ENCODE results near the gene ADAMTS7. TPM values are rescaled to one million over a fixed set of nuclear protein-coding genes. Genes with fewer than 3 reads are reported as not detected.
"Not testable (repeated sequence)": the region's sequence is repeated elsewhere in the genome, so short reads cannot be mapped to it uniquely, and the experiment has no call there.

Gene ADAMTS7
- total RNA-seq, 1 donor from 2014 or later, result 17.8 TPM

DNA sequence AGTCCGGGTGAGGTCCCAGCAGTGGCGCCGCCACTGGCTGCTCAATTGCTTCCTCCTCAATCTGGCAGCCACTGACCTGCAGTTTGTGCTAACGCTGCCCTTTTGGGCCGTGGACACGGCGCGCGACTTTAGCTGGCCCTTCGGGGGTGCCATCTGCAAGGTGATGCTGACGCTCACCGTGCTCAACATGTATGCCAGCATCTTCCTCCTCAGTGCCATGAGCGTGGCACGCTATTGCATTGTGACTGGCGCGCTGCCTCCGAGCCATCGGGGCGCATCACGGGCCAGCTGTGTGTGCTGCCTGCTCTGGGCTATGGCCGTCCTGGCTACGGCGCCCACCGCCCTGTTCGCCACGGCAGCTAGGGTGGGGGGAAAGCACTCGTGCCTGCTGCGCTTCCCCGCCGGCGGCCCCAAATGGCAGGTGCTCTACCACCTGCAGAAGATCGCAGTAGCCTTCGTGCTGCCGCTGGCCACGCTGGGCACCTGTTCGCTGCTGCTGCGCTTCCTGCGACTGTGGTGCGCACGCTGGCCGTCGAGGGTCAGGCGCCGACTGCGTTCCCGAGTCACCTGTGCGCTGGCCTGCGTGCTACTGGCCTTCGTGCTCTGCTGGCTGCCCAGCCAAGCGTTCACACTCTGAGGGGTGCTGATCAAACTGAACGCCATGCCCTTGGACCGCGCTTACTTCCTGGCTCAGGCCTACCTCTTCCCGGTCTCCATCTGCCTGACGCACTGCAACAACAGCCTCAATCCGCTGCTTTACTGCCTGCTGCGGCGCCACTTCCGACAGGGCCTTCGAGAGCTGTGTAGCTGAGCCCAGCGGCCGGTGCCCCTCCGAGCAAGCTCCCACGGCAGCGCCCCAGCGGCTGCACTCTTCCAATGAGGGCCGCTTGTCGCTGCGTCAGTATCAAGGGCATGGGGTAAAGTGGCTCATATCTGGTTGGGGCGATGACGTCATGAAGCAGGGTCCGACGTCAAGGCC is 20.3 kb upstream of the ADAMTS7 start:
- intact Hi-C loops (cut with DNase I), result no loop called here
- DNase-seq (ENCODE audit: low spot score), result no peak

DNA sequence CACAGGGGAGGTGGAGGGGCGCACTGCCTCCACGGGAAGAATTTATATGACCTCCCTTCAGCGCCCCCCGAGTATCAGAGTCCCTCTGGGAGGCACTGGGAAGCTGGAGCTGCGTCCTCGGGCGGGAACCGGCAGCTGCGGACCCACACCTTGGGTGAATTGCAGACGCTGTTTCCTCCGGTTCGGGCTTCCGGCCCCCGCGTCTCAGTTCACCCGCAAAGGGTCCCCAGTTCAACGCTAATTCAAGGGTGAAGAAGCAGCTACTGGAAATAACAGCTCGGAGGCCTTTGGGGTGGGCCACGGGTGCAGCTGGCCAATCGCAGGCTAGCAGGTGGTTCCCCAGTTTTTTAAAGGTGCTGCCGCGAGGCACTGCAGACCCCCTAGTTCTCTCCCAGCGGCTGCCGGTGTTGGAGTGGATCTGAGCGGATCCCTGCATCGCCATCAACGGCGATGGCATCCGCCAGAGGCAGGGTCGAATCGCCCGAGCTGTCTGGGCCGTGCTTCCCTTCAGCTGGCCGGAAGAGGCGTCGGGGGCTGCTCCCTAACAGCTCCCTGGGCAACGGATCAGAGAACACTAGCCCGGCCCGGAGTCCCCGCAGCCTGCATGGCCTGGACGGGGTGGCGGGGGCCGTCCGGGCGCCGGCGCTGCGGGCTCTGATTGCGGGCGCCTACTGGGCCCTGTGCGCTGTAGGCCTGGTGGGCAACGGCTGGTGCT is 19.4 kb upstream of the ADAMTS7 start:
- intact Hi-C loops (cut with DNase I), result no loop called here
- DNase-seq (ENCODE audit: low spot score), result no peak

DNA sequence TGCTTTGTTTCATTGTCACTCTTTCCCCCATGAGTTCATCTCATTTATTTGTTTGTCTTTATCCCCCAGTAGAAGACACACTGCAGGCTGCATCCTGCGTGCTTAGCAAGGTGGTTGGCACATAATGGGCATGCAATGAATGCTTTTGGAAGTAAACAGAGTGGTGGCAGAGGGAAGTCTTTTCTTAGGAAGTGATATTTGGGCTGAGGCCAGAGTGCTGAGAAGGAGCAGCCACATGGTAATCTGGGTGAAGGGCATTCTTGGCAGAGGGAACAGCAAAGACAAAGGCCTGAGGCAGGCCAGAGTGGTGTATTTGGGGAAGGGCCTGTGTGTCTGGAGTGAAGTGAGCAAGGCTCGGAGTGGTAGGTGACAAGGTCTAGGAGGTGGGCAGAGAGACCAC is 17.7 kb upstream of the ADAMTS7 start:
- intact Hi-C loops (cut with DNase I), result no loop called here
- DNase-seq (ENCODE audit: low spot score), result no peak

DNA sequence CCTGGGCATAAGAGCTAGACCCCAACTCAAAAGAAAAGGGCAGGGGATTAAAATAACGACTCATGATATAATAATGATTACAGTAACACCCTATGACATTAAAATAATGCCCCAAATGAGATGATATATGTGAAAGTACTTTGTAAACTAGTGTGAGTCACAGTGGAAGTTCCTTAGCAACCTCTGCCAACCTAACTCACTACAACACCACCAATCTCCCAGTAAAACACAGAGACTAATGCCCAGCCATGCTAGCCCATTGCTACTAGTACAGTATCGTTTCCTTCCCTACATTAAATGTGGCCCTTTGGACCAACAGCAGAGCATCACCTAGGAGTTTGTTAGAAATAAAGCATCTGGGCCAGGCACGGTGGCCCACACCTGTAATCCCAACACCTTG is 11.2 kb upstream of the ADAMTS7 start:
- no peak for DNase-seq (ENCODE audit: low spot score)
- intact Hi-C loops (cut with DNase I), result no loop called here

DNA sequence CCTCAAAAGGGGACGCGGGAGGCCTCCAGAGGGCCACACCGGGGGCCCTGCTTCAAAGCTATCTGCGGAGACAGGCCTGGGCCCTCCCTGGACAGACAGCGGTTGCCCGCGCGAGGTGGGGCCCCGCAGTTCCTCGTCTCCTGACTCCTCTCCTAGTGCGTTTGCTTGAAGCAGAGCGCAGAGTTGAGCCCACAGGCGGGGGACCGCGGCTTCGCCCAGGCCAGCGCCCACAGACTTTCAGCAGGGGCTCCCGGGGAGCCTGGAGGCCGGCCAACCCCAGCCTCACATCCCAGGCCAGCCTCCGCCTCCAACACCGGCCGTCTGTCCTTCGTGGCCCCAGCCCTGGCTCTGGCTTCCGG is 540 bp upstream of the ADAMTS7 start:
- intact Hi-C loops (cut with DNase I), result loop anchor here (5.0 kb wide), 1 partner anchor 60 kb away; the partner anchor contains the start of gene MORF4L1
- DNase-seq (ENCODE audit: low spot score), result no peak

DNA sequence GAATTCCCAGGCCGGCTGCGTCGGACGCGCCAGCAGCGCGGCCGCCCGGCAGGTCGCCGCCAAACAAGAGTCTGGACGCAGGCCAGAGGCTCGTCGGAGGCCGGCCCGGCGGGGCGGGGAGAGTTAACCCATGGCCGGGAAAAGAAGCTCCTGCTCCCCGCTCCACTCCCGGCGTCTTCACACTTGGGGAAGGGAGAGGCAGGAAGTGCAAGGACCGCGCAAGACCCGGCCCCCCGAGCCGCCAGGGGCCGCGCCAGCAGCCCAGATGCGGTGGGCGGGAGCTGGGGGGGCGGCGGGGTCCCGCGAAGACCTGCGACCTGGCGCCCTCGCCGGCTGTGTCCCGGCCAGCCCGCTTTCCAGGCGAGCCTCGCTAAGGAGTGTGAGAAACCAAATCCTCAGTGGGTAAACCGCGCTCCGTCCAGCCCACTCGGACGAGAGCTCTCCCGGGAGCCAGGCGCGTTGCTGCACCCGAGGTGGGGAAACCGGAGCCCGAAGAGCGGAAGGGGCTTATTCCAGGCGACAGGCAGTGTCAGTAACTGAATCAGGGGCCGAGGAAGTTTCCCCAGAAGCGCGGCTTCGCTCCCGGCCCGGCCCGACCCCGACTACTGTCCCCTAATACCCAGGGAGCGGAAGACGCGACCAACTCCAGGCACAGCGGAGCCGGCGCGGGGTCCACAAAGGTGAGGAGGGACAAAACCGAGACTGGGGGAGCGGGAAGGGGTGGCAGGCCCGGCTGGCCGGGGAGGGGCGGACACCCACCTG is 721 bp downstream of the ADAMTS7 start:
- peak; percentile 82 for DNase-seq (ENCODE audit: low spot score)
- intact Hi-C loops (cut with DNase I), result loop anchor here (5.0 kb wide), 1 partner anchor 62 kb away; the partner anchor contains the start of gene MORF4L1

DNA sequence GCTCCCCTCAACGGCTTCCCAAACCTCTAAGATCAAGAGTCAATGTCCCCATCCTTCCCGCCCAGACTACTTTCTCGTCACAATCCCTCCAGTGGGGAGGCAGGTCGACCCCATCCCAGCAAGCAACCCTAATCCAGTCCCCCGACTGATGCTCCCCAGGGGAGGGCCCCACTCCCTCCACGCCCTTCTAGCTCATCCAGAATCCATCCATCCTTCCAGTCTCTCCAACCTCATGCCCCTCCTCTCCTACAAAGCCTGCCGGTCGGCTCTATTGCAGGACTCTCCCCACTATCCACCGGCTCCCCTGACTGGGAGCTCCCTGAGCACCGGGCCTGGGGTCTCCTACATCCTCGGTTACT is 1.3 kb downstream of the ADAMTS7 start:
- no peak for DNase-seq (ENCODE audit: low spot score)
- intact Hi-C loops (cut with DNase I), result loop anchor here (5.0 kb wide), 1 partner anchor 62 kb away; the partner anchor contains the start of gene MORF4L1

DNA sequence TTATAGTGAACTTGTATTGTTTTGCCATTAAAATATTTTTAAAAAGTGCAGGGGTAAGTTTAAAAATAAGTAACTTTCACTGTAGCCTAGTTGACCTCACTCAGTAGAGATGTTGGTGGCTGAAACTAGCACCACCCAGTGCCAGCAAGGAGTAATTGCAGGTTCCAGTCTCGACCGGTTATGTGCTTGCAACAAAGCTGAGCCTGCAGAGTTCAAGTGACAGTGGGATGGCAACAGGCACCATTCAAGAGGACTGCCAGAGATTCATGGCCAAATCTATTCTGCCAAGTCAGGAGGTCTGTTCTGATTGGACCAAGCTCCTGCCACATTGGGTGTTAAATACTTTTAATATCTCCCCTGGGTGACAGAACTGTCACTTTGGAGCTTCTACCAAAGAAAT is 2.7 kb downstream of the ADAMTS7 start:
- no peak for DNase-seq (ENCODE audit: low spot score)

DNA sequence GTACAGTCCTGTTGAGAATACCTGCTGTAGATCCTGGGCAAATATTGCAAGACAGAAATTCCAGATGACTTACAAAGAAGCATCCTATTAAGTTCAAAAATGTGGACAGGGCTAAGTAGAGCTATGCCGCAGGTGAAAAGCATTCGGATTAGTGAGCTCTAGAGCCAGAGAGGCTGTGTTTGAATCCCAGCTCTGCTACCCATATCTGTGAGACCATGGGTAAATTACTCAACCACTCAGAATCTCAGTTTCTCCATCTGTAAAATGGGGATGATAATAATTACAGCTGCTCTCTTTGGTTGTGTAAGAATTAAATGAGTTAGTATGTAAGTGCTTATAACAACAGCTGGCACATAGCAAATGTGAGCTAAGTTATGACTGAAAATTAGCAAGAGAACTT is 3.9 kb downstream of the ADAMTS7 start:
- intact Hi-C loops (cut with DNase I), result no loop called here
- DNase-seq (ENCODE audit: low spot score), result no peak

More for the DNA sequence above, 2.7 kb downstream of the ADAMTS7 start:
- intact Hi-C loops (cut with DNase I), result loop anchor here (2.0 kb wide), 1 partner anchor 48 kb away; no protein-coding TSS in a partner anchor

DNA sequence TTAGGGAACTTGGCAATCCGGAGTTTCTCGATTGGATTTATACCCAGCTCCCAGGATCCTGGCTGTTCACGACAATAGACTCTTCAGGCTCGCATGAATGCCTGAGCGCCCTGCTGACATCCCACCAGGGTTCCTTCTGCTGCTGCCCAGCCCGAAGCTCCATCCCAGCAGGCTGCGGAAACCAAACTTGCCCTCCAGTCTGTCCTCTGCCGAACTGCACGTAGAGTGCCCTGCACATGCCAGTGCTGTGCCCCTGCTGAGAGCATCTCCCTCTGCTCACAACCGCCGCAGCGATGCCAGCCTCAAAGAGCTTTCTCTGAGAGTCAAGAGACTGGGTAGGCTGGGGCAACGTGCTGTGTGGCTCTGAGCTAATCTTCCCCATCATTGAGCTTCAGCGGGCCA is 6.9 kb downstream of the ADAMTS7 start:
- intact Hi-C loops (cut with DNase I), result no loop called here
- DNase-seq (ENCODE audit: low spot score), result peak; percentile 77

DNA sequence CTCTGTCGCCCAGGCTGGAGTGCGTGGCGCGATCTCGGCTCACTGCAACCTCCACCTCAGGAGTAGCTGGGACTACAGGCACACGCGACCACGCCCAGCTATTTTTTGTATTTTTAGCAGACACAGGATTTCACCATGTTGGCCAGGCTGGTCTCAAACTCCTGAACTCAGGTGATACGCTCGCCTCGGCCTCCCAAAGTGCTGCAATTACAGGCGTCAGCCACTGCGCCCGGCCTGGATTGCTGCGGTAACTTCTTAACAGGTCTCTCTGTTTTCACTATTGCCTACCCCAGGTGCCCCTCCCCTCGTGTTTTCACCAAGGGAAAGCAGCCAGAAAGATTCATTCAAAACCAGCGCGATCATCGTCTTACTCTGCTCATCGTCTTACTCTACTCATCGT is 10.5 kb downstream of the ADAMTS7 start:
- no peak for DNase-seq (ENCODE audit: low spot score)
- intact Hi-C loops (cut with DNase I), result no loop called here

DNA sequence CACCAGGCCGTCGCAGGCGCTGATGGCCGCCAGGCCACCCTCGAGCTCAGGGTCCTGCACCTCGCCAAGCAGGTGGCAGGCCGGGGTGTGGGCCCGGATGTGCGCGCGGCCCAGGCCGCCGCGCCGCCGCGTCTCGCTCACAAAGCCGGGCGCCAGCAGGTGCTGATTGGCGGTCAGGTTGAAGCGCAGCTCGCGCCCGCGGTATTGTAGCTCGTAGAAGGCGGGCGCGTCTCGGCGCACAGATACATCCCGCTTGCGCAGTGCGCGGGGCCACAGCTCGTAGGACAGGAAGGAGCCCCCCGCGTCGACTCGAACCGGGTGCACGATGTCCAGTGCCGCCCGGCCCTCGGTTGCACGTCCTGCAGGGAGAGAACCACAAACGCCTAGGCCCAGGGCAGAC is 11.1 kb downstream of the ADAMTS7 start:
- no peak for DNase-seq (ENCODE audit: low spot score)
- intact Hi-C loops (cut with DNase I), result no loop called here

DNA sequence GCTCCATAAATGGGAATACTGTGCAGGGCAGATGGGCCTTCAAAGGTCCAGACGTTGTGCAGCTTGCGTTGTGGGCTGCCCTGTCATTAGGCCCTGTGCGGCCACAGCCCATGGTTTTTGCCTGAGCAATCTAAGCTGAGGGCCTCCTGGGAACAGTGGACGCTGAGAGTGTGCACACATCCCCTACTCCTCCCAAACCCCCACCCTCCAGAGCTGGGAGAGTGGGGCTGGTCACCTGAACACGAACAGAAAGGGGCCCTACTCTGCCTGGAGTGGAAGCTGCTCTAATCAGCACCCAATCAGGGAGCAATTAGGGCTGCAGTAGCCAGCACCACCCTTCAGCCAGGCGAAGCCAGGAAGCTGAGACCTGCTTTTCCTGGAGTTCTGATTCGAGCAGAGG is 12.2 kb downstream of the ADAMTS7 start:
- DNase-seq (ENCODE audit: low spot score); intact Hi-C loops (cut with DNase I): not testable (repeated sequence)

DNA sequence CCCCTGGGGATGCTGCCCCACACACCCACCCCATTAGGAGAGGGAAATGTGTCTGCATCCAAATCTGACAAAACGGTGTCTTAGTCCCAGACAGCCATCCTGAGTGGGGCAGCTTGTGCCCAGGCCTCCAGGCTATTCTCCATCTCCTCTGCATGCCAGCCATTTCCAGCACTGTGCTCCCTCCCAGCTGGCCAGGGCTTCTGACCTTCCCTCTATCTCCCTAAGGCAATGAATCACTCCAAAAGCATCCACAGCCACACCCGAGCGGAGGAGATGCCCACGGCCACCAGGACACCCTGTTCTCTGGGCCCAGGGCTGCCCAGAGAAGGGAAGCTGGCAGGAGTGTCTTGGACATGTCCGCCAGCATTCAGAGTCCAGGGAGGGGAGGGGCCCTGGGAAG is 12.9 kb downstream of the ADAMTS7 start:
- intact Hi-C loops (cut with DNase I); DNase-seq (ENCODE audit: low spot score): not testable (repeated sequence)

DNA sequence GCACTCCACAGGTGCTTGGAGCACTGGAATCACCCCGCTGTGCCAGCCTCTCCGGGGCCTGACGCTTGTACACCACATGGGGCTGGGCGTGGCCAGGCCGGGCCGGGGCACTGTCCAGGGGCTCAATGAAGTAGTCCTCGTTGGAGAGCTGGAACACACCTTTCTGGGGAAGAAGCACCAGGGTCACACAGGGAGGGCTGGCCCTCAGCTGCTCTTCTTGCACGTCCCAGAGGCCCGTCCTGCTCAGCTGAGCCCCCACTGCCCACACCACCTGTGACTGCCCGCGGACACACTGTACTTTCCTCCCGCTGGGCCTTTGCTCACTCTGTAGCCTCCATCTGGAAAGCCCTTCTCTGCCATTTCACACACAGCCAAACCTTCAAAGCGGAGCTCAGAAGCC is 13.3 kb downstream of the ADAMTS7 start:
- intact Hi-C loops (cut with DNase I), result no loop called here
- DNase-seq (ENCODE audit: low spot score), result no peak

DNA sequence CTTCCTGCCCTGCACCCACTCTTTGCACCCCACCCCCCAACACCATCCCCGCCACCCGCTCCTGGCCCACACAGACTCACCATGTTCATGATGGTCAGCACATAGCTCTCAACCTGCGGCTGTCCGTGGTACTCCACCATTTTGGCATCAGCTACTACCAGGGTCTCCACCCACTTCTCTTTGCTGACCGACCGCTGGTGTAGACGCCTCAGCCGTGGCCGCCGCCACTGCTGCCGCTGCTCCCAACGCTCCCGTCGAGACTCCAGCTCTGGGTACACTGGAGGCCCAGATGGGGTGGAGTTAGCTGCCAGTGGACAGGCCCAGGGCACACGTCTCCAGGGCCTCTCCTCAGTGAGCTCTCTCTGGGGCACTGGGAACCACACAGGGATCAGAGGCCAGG is 14.8 kb downstream of the ADAMTS7 start:
- intact Hi-C loops (cut with DNase I), result no loop called here
- DNase-seq (ENCODE audit: low spot score), result no peak

DNA sequence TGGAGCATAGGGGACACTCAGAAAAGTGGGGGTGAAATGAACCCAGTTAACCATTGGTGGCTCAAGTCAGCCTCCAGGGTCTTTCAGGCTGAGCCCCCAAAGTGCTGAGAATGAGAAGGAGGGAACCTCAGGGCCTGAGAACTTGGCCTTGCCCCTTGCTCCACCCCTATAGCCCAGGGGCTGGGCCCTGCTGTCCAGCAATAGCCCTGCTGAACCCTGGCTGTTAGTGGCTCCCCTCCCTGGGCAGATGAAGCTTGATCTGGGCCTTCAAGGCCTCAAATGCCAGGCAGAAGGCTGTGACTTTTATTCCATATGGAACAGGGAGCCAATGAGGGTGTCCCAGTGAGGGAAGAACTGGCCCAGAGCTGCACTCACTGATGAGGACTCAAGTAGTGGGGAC is 16.2 kb downstream of the ADAMTS7 start:
- intact Hi-C loops (cut with DNase I), result no loop called here
- DNase-seq (ENCODE audit: low spot score), result no peak

DNA sequence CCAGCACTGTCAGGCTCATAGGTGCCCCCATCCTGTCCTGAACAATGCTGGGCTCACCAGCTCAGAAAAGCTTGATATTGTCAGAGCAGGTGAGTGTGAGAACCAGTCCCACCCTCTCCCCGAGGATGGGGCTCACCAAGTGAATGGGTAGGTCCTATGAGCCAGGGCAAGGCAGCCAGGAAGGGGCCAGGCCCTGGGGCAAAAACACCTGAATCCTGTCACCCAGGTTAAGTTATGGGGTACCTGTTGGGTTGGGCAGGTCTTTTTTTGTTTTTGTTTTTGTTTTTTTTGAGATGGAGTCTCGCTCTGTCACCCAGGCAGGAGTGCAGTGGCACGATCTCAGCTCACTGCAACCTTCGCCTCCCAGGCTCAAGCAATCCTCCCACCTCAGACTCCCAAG is 16.8 kb downstream of the ADAMTS7 start:
- DNase-seq (ENCODE audit: low spot score); intact Hi-C loops (cut with DNase I): not testable (repeated sequence)

DNA sequence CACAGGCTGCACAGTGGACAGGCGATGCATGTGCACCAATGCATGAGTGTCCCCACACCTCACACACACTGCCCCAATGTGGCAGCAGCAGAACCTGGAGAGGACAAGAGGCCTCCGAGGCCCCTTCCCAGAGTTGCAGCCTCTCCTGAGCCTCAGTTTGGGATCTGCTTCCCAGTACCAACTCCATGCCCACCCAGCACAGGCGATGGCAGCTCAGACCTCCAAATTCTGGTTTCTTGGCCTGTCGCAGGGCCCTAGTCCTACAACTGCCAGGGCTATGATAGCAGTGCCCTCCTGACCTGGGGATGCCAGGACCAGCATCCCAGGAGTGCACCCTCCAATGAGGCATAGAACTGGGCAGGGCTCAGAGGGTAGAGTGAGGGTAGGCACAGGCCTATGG is 19.9 kb downstream of the ADAMTS7 start:
- intact Hi-C loops (cut with DNase I), result no loop called here
- DNase-seq (ENCODE audit: low spot score), result no peak

DNA sequence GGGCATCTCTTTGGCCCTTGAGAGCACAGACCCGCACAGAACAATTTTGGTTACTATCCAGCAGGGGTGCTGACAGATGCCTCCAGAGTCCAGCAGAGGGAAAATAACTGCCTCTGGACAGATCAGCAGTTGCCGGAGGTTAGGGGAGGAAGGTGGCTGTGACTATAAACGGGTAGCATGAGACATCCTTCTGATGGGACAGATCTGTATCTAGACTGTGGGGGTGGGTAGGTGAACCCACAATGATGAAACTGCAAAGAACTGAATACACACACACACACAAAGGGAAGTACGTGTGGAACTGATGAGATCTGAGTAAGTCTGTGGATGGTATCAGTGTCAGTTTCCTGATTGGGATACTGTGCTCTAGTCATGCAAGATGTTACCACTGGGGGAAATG is 21.2 kb downstream of the ADAMTS7 start:
- no peak for DNase-seq (ENCODE audit: low spot score)
- intact Hi-C loops (cut with DNase I), result no loop called here

Data from cardiac septum (tissue), 1 donor.